Heart left ventricle (tissue), 16 donors: Measurements from ENCODE around the gene EXD3. TPM values are rescaled to one million over a fixed set of nuclear protein-coding genes. Genes with fewer than 3 reads are reported as not detected.

Experiments
- ATAC-seq, 4 donors: fragments of 200-7000 bp; cut with Tn5 transposase; one replicate each; pipeline ENCODE4 v1.9.1; 2020 to 2022; ENCODE audit warnings: moderate library complexity in 4 of 4, mild to moderate bottlenecking in 3 of 4, moderate number of reproducible peaks in 1 of 4
- DNase-seq, 5 donors: peaks; one replicate each; pipeline ENCODE4 v3.0.0-alpha.2; 2020
- H3K27ac ChIP-seq, 12 donors: fragments of 200-600 bp; sonication (generic) in 4 of 12; one replicate each; pipeline versions ENCODE4 v1.5.0 to v1.8.0; 2016 to 2022; ENCODE audit warnings: mild to moderate bottlenecking in 2 of 12
- H3K27me3 ChIP-seq, 9 donors: fragments of 200-600 bp; sonication (generic) in 2 of 9; one replicate each; pipeline versions ENCODE4 v1.5.1 to v1.8.0; 2016 to 2022; ENCODE audit warnings: mild to moderate bottlenecking in 3 of 9
- H3K36me3 ChIP-seq, 9 donors: fragments of 200-600 bp; sonication (generic) in 2 of 9; one replicate each; pipeline versions ENCODE4 v1.5.0 to v1.8.0; 2018 to 2022; ENCODE audit warnings: mild to moderate bottlenecking in 2 of 9
- H3K4me1 ChIP-seq, 12 donors: fragments of 200-600 bp; sonication (generic) in 4 of 12; one replicate each; pipeline versions ENCODE4 v1.5.0 to v1.8.0; 2016 to 2022; ENCODE audit warnings: mild to moderate bottlenecking in 3 of 12
- H3K4me3 ChIP-seq, 12 donors: fragments of 200-600 bp; sonication (generic) in 4 of 12; one replicate each; pipeline versions ENCODE4 v1.5.0 to v1.8.0; 2017 to 2022; ENCODE audit warnings: mild to moderate bottlenecking in 9 of 12, moderate library complexity in 4 of 12
- H3K9me3 ChIP-seq, 12 donors: fragments of 200-600 bp; sonication (generic) in 4 of 12; one replicate each; pipeline versions ENCODE4 v1.5.0 to v1.8.0; 2016 to 2022; ENCODE audit warnings: mild to moderate bottlenecking in 1 of 12
- POLR2A ChIP-seq, 2 donors: fragments of 450-650 bp; IDR thresholded peaks; one replicate each; pipeline ENCODE4 v1.6.1; 2017; ENCODE audit warnings: antibody characterized with exemption in 2 of 2, mild to moderate bottlenecking in 2 of 2, moderate library complexity in 2 of 2
- WGBS, 4 donors: extraction: QIAGEN DNeasy Blood & Tissue Kit in 2 of 4; methylation state at CpG; one replicate each; pipeline versions ENCODE4 v1.1.5 to v1.1.7; 2013 to 2018; 5-methylcytosine and 5-hydroxymethylcytosine counted together
- intact Hi-C, 10 donors: fragments of 100-400 bp; cut with DNase I; formaldehyde crosslinking; loops; one replicate each; pipeline versions ENCODE4 v1.11.1 to v1.14.2; 2022
- polyA plus RNA-seq, 2 donors: library from polyadenylated mRNA; stranded (reverse); fragments of 200-250 nt; gene quantifications; one replicate each; pipeline ENCODE4 v1.2.3, GENCODE V29; 2013
- total RNA-seq, 9 donors: library from RNA; depleted of rRNA in 2 of 9; stranded (reverse); fragments of >200 nt in 2 of 9; fragmentation: NEBNext Ultra II Directional in 3 of 9; extraction: Animal tissue kit (Norgen Biotek cat#: 25700) in 3 of 9; gene quantifications; one replicate each; pipeline versions ENCODE4 v1.1.0 to v1.2.4, GENCODE V29; 2016 to 2023
- TF ChIP-seq, protein P1 (sequence below), 12 donors: fragments of 200-600 bp; sonication (generic) in 4 of 12; IDR thresholded peaks; one replicate each; pipeline versions ENCODE4 v1.5.0 to v1.8.0; 2018 to 2022; ENCODE audit warnings: antibody characterized with exemption in 12 of 12, mild to moderate bottlenecking in 5 of 12
- donor health status: ischemic (EF 13 %, LVEDD 7.1; RV severe dilation, severe dysfunction).
- donor health status: healthy with polysubstance abuse.
- donor health status: DM: no; HTN: yes; CAD: no.
- donor health status: DM: no; HTN: no; CAD: no.
- donor health status: ischemic (EF 25% LVEDD 6.9; RV normal size, moderate dysfunction).
- donor health status: ischemic (EF 25% LVEDD 5.7; RV mildly dilated, moderate dysfunction).
- donor health status: healthy.
- donor health status: DM: yes; HTN: yes; CAD: no.
- donor health status: ischemic (EF 35%, LVEDD 5.7; RV mildly dilated, moderate dysfunction).
- donor health status: nonischemic (EF 11% LVEDD 7.7; RV severe dilation, severe dysfunction).
- donor health status: DM: yes; HTN: yes; CAD: no.
- donor health status: PGD.
- donor health status: ischemic (EF 29% LVEDD 5.4; RV normal size, mild dysfunction).
- donor health status: nonischemic (EF 23%, LVEDD 6.1; RV moderate dilation, normal function).

EXD3 gene
- total and polyA plus RNA-seq, 11 donors = 4.1 to 15.2 (median 8.6) TPM

DNA sequence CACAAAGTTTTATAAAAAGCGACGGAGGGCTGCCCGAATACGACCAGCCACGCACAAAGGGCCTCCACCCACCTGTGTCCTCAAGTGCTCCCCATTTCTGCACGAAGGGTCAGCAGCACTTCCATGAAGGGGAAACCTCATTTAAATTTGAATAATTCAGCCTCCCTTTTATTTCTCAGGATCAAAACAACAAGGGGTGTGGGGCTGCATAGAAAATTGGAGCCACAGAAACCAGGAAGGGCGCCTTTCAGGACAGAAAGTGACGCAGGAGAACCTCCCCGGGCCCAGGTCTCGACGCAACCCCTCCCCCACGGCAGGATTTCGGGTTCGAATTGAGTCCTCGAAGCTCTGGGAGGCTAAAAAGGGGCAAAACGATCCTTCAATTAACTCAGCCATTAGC, 123.0 kb downstream of the EXD3 start:
- peak in 4 of 5 donors; percentile 37 to 68 (median 52) for DNase-seq
- peak in 1 of 4 donors; percentile 17 for ATAC-seq
- intact Hi-C loops = loop anchor here in 6 of 10 donors (5.0 to 10.0 kb wide), 4 partner anchors 107 to 227 kb away; partner anchors contain the start of genes EXD3 (in 1 of the 6) and NOXA1 (in 1 of the 6)
- H3K4me3 ChIP-seq = peak overlapping the region; percentile 42 to 94 (median 68)
- 29 to 38% (median 37%) methylated on average over 16 of the region's 16 CpGs for WGBS, 4 donors
- H3K4me1 ChIP-seq = peaks cover 0 to 91% (median 46%) of the 10 kb centered on the region in 12 donors
- TF ChIP-seq, protein P1, sequence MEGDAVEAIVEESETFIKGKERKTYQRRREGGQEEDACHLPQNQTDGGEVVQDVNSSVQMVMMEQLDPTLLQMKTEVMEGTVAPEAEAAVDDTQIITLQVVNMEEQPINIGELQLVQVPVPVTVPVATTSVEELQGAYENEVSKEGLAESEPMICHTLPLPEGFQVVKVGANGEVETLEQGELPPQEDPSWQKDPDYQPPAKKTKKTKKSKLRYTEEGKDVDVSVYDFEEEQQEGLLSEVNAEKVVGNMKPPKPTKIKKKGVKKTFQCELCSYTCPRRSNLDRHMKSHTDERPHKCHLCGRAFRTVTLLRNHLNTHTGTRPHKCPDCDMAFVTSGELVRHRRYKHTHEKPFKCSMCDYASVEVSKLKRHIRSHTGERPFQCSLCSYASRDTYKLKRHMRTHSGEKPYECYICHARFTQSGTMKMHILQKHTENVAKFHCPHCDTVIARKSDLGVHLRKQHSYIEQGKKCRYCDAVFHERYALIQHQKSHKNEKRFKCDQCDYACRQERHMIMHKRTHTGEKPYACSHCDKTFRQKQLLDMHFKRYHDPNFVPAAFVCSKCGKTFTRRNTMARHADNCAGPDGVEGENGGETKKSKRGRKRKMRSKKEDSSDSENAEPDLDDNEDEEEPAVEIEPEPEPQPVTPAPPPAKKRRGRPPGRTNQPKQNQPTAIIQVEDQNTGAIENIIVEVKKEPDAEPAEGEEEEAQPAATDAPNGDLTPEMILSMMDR (IDR thresholded peaks at IDR 0.05) = no peak
- TF ChIP-seq POLR2A (IDR thresholded peaks at IDR 0.05) = no peak
- peaks cover 0 to 8% (median 0%) of the 10 kb centered on the region in 9 donors for H3K36me3 ChIP-seq
- peak overlapping the region; percentile 31 to 98 (median 86) for H3K27ac ChIP-seq
- peaks cover 0 to 66% (median 15%) of the 10 kb centered on the region in 9 donors for H3K27me3 ChIP-seq
- H3K9me3 ChIP-seq = no peaks in the 10 kb centered on the region

DNA sequence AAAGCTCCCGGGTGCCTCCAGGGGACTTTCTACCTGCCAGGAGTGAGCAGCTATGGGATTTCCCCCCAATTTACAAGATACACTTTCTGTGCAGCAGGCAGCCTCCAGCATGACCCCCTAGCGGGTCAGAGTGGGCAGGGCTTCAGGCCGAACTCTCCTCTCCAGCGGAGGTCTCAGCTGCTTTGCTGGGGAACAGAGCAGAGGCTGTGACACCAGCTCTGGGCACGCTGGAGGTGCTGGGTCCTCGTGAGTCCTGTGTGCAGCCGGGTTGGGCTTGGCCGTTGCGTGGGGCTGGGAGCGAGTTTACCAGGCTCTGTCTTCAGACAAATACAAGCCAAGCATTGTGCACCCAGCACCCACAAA, 123.8 kb downstream of the EXD3 start:
- Histone ChIP-seq H3K9me3 (peaks cover 0 to 3% (median 0%) of the 10 kb centered on the region in 12 donors), H3K27me3 (peaks cover 0 to 67% (median 18%) of the 10 kb centered on the region in 9 donors), H3K36me3 (peaks cover 0 to 8% (median 0%) of the 10 kb centered on the region in 9 donors), H3K4me3 (peak overlapping the region; percentile 4 to 94 (median 68)), H3K27ac (peak overlapping the region in 11 of 12 donors; percentile 56 to 98 (median 88)), H3K4me1 (peaks cover 0 to 88% (median 42%) of the 10 kb centered on the region in 12 donors)
- TF ChIP-seq, protein P1 (IDR thresholded peaks at IDR 0.05) = no peak
- TF ChIP-seq POLR2A (IDR thresholded peaks at IDR 0.05) = no peak
- ATAC-seq (no peak), DNase-seq (peak in 2 of 5 donors; percentile 9 to 17)
- intact Hi-C loops = loop anchor here in 6 of 10 donors (5.0 to 10.0 kb wide), 3 partner anchors 108 to 228 kb away; no protein-coding TSS in a partner anchor
- WGBS, 4 donors = 43 to 61% (median 56%) methylated on average over 10 of the region's 10 CpGs

DNA sequence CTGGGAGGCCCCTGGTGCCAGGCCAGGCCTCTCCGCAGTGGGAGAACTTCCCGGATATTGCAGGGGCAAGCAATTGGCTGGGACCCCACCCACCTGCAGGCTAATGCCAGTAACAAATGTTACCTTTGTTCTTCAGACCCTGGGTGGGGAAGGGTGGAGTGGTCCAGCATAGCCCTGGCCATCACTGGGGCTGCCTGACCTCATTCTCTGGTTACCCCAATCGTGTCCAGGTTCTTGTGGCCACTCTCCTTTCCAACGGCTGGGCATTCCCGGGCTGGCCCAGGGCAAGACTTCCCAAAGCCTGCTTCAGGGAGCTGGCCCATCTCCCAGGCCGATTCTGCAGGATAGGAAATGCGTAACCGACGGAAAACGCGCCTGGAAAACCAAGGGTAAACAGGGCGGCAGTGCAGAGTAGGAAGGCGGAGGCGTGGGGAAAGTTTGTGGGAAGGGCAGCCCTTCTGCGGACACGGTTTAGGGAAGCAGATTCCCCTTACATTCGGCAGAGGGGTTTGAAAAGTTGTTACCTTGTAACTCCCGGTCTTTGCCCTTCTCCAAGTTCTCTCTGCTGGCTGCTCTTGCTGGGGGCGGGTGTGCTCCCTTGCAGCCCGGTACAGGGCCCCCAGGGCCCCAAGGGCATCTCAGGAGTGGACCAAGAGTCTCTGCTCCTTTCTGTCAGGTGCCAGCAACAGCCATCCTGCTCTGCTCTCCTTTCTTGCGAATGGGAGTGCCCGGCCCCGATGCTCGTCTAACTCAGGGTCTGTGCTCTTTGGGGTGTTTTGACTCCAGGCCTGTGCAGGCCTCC, 124.4 kb downstream of the EXD3 start:
- peak in 1 of 4 donors; percentile 47 for ATAC-seq
- intact Hi-C loops = loop anchor here in 6 of 10 donors (5.0 to 10.0 kb wide), 3 partner anchors 109 to 229 kb away; no protein-coding TSS in a partner anchor

More for the DNA sequence above, 124.4 kb downstream of the EXD3 start:
- Histone ChIP-seq H3K4me1 (peaks cover 0 to 87% (median 39%) of the 10 kb centered on the region in 12 donors), H3K9me3 (peaks cover 0 to 3% (median 0%) of the 10 kb centered on the region in 12 donors), H3K36me3 (peaks cover 0 to 8% (median 0%) of the 10 kb centered on the region in 9 donors), H3K27ac (peak overlapping the region; percentile 17 to 98 (median 86)), H3K27me3 (peaks cover 0 to 69% (median 20%) of the 10 kb centered on the region in 9 donors), H3K4me3 (peak overlapping the region; percentile 4 to 94 (median 68))
- WGBS, 4 donors = 49 to 63% (median 59%) methylated on average over 24 of the region's 24 CpGs
- peak; percentile 62 to 76 (median 68) for DNase-seq
- TF ChIP-seq, protein P1 (IDR thresholded peaks at IDR 0.05) = no peak
- no peak for TF ChIP-seq POLR2A (IDR thresholded peaks at IDR 0.05)
